Choroid plexus epithelial cell (primary cell): ENCODE measurements around the gene ZNF136.
A peak's percentile ranks its signal among the peaks of the same experiment; 100 is the strongest.

Experiments used
- DNase-seq: peaks from one replicate; pipeline ENCODE4 v3.0.0-alpha.2; 2010; ENCODE audit warnings: low read depth
- H3K4me3 ChIP-seq: 2 replicates; pipeline ENCODE4 v1.5.1; 2011; ENCODE audit warnings: low read depth, mild to moderate bottlenecking, control low read depth, low read length, moderate library complexity
- CTCF ChIP-seq: conservative IDR thresholded peaks from 2 replicates; pipeline ENCODE4 v1.5.1; 2011; ENCODE audit warnings: low read depth, mild to moderate bottlenecking, control low read depth, inconsistent platforms, low read length, moderate library complexity

ZNF136 gene

DNA sequence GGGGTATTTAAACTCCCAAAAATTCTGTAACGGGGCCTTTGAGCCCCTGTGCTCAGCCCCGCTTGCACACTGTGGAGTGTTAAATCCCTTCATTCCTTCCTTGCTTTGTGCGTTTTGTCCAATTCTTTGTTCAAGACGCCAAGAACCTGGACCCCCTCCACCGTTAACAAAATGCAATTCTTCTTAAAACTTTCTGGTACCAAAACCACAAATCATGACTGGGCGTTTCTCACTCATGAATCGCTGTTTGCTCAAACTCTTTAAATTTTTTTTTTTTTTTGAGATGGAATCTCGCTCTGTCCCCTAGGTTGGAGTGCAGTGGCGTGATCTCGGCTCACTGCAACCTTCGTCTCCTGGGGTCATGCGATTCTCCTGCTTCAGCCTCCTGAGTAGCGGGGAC is 23.6 kb upstream of the ZNF136 start:
- H3K4me3 ChIP-seq = peak overlapping the region; percentile 90
- DNase-seq = peak; percentile 13
- no peak for TF ChIP-seq CTCF

DNA sequence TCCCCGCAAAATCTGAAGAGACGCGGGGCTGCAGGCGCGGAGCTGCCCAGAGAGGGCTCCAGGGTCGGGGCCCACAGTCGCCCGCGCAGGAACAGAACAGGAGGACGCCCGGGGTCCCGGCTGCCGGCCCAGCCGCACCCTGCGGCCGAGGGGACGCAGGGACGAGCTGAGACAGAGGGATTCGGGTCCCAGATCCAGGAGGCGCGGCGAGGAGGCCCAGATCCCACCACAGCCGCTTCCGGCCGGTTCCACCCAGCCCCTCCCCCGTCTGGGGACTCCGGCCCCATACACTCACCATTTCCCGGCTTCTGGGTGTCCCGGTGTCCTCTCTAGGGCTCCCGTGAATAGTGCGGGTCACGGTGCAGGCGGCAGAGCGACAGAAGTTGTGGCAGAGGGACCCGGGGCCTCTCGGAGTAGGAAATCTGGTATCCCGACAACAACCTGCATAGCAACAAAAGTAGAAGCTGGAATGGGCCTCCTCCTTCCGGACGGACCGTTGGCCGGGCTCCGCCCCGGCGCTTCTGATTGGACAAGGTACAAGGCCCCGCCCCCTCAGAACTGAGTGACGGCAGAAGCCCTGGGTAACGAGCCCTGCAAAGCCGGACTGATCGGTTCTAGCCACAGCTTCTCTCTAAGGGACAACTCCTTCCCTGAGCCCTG is 22.9 kb upstream of the ZNF136 start, which contains the start of gene ZNF20:
Gene ZNF20 (minus strand): TSS at position 466 of the 660 bp plus-strand sequence. CDS start 168 bp downstream, at position 298.
- TF ChIP-seq CTCF = no peak
- peak within 1 kb of the TSS; percentile 90 for H3K4me3 ChIP-seq
- peak; percentile 96 for DNase-seq

- DNase-seq = peak; percentile 90
- peak; percentile 94 for TF ChIP-seq CTCF
- H3K4me3 ChIP-seq = peak overlapping the region; percentile 90
Measured at GRCh38 chr19:12140545-12141404, 22.1 kb upstream of the ZNF136 start.

GRCh38 chr19:12141405-12141736 is 21.5 kb upstream of the ZNF136 start:
- DNase-seq = no peak
- TF ChIP-seq CTCF = no peak
- H3K4me3 ChIP-seq = no peak overlapping the region

DNA sequence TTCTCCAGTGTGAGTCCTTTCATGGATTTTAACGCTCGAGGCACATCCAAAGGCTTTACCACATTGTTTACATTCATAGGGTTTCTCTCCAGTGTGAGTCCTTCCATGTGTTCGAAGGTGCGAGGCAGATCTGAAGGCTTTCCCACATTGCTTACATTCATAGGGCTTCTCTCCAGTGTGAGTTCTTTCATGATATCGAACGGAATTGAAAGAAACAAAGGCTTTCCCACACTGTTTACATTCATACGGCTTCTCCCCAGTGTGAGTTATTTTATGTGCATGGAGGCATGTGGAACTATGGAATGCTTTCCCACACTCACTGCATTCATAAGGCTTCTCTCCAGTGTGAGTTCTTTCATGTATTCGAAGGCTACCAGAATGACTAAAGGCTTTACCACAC is 17.5 kb upstream of the ZNF136 start:
- no peak overlapping the region for H3K4me3 ChIP-seq
- TF ChIP-seq CTCF = no peak
- DNase-seq = no peak

GRCh38 chr19:12155324-12155860 is 7.5 kb upstream of the ZNF136 start:
- no peak for DNase-seq
- H3K4me3 ChIP-seq = peak overlapping the region; percentile 88
- no peak for TF ChIP-seq CTCF
